H9 (cell line): ENCODE data around the gene ZNF350. TPM values are rescaled to one million over a fixed set of nuclear protein-coding genes. Genes with fewer than 3 reads are reported as not detected.
A peak's percentile ranks its signal among the peaks of the same experiment; 100 is the strongest.

ENCODE experiments used
- DNase-seq: peaks from one replicate; pipeline ENCODE4 v3.0.0-alpha.2; 2017
- H2AFZ ChIP-seq: one replicate; pipeline ENCODE4 v1.6.1; 2013; ENCODE audit warnings: mild to moderate bottlenecking, low read length, control low read depth, moderate library complexity
- H2AK5ac ChIP-seq: 2 replicates; pipeline ENCODE4 v1.6.1; 2013; ENCODE audit warnings: low read length, control low read depth, mixed read lengths; ENCODE audit not compliant: insufficient read length
- H2BK120ac ChIP-seq: one replicate; pipeline ENCODE4 v1.6.1; 2013; ENCODE audit warnings: low read depth, mild to moderate bottlenecking, low read length, control low read depth, inconsistent platforms; ENCODE audit not compliant: poor library complexity, severe bottlenecking
- H2BK12ac ChIP-seq: 2 replicates; pipeline ENCODE4 v1.6.1; 2013; ENCODE audit warnings: low read length, control low read depth, mixed read lengths, low read depth; ENCODE audit not compliant: insufficient read length
- H2BK15ac ChIP-seq: 2 replicates; pipeline ENCODE4 v1.6.1; 2013; ENCODE audit warnings: low read depth, low read length, control low read depth
- H2BK20ac ChIP-seq: one replicate; pipeline ENCODE4 v1.6.1; 2013; ENCODE audit warnings: low read depth, mild to moderate bottlenecking, low read length, control low read depth, inconsistent platforms; ENCODE audit not compliant: poor library complexity, severe bottlenecking
- H2BK5ac ChIP-seq: 2 replicates; pipeline ENCODE4 v1.6.1; 2013; ENCODE audit warnings: low read length, control low read depth, mixed read lengths; ENCODE audit not compliant: insufficient read length
- H3K14ac ChIP-seq: 2 replicates; pipeline ENCODE4 v1.6.1; 2013; ENCODE audit warnings: low read length, control low read depth; ENCODE audit not compliant: insufficient read depth
- H3K18ac ChIP-seq: 2 replicates; pipeline ENCODE4 v1.6.1; 2013; ENCODE audit warnings: low read depth, mild to moderate bottlenecking, mixed read lengths, low read length, control low read depth; ENCODE audit not compliant: insufficient read length
- H3K23ac ChIP-seq: 2 replicates; pipeline ENCODE4 v1.6.1; 2013; ENCODE audit warnings: low read length, control low read depth, mixed read lengths, low read depth; ENCODE audit not compliant: insufficient read length
- H3K23me2 ChIP-seq: 2 replicates; pipeline ENCODE4 v1.6.1; 2013; ENCODE audit warnings: low read depth, mild to moderate bottlenecking, mixed read lengths, low read length, control low read depth; ENCODE audit not compliant: insufficient read length, poor library complexity, severe bottlenecking
- H3K27ac ChIP-seq: 2 replicates; pipeline ENCODE4 v1.5.1; 2013; ENCODE audit warnings: low read length, control low read depth, mixed read lengths, low read depth; ENCODE audit not compliant: insufficient read length
- H3K27me3 ChIP-seq: 2 replicates; pipeline ENCODE4 v1.6.1; 2013; ENCODE audit warnings: low read length, control low read depth, inconsistent platforms; ENCODE audit not compliant: insufficient read depth
- H3K4ac ChIP-seq: 2 replicates; pipeline ENCODE4 v1.6.1; 2013; ENCODE audit warnings: low read depth, mild to moderate bottlenecking, control low read depth, inconsistent platforms, low read length, moderate library complexity
- H3K4me1 ChIP-seq: 2 replicates; pipeline ENCODE4 v1.6.1; 2013; ENCODE audit warnings: low read length, control low read depth, inconsistent platforms; ENCODE audit not compliant: insufficient read depth
- H3K4me2 ChIP-seq: 2 replicates; pipeline ENCODE4 v1.6.1; 2013; ENCODE audit warnings: low read length, control low read depth, mixed read lengths; ENCODE audit not compliant: insufficient read length, insufficient read depth
- H3K56ac ChIP-seq: 2 replicates; pipeline ENCODE4 v1.6.1; 2013; ENCODE audit warnings: low read depth, mild to moderate bottlenecking, mixed read lengths, low read length, control low read depth; ENCODE audit not compliant: insufficient read length
- H3K79me1 ChIP-seq: 2 replicates; pipeline ENCODE4 v1.6.1; 2013; ENCODE audit warnings: low read depth, mild to moderate bottlenecking, moderate library complexity, low read length, control low read depth, inconsistent platforms; ENCODE audit not compliant: insufficient read depth, poor library complexity, severe bottlenecking
- H3K79me2 ChIP-seq: 2 replicates; pipeline ENCODE4 v1.6.1; 2013; ENCODE audit warnings: low read length, control low read depth, inconsistent platforms; ENCODE audit not compliant: insufficient read depth
- H3K9ac ChIP-seq: 2 replicates; pipeline ENCODE4 v1.6.1; 2013; ENCODE audit warnings: low read length, control low read depth, mixed read lengths; ENCODE audit not compliant: insufficient read length; ENCODE audit errors: extremely low read depth
- H3K9me3 ChIP-seq: one replicate; pipeline ENCODE4 v1.6.1; 2013; ENCODE audit warnings: low read depth, low read length, inconsistent platforms; ENCODE audit not compliant: control insufficient read depth
- H3T11ph ChIP-seq: one replicate; pipeline ENCODE4 v1.6.1; 2013; ENCODE audit warnings: mild to moderate bottlenecking, low read length, control low read depth, inconsistent platforms
- H4K20me1 ChIP-seq: one replicate; pipeline ENCODE4 v1.6.1; 2013; ENCODE audit not compliant: control insufficient read depth, insufficient read length, insufficient read depth
- H4K5ac ChIP-seq: 2 replicates; pipeline ENCODE4 v1.6.1; 2013; ENCODE audit warnings: low read depth, mild to moderate bottlenecking, mixed read lengths, low read length, control low read depth; ENCODE audit not compliant: insufficient read length
- H4K8ac ChIP-seq: replicated peaks from 2 replicates; pipeline ENCODE4 v1.6.1; 2013; ENCODE audit warnings: low read length, control low read depth, mixed read lengths, low read depth; ENCODE audit not compliant: insufficient read length
- H4K91ac ChIP-seq: 2 replicates; pipeline ENCODE4 v1.6.1; 2013; ENCODE audit warnings: low read depth, mild to moderate bottlenecking, moderate library complexity, mixed read lengths, low read length, control low read depth; ENCODE audit not compliant: insufficient read length
- H3K27ac Mint-ChIP-seq, 3 experiments: 2 replicates in 2 of 3; 3 replicates in 1 of 3; pipeline ENCODE4 v1.8.0; 2020 to 2021; ENCODE audit warnings: mixed read lengths in 3 of 3, mild to moderate bottlenecking in 1 of 3, moderate library complexity in 1 of 3
- H3K27me3 Mint-ChIP-seq: 2 replicates; pipeline ENCODE4 v1.8.0; 2021; ENCODE audit warnings: low read depth, mild to moderate bottlenecking, moderate library complexity, mixed read lengths
- H3K36me3 Mint-ChIP-seq, 3 experiments: 2 replicates in 2 of 3; 3 replicates in 1 of 3; pipeline ENCODE4 v1.8.0; 2020 to 2021; ENCODE audit warnings: low read depth in 3 of 3, mixed read lengths in 3 of 3; ENCODE audit not compliant: insufficient read depth in 1 of 3
- H3K4me1 Mint-ChIP-seq, 2 experiments: 2 replicates each; pipeline ENCODE4 v1.8.0; 2020; ENCODE audit warnings: mixed read lengths in 2 of 2
- H3K4me3 Mint-ChIP-seq, 2 experiments: 2 replicates in 1 of 2; 3 replicates in 1 of 2; pipeline ENCODE4 v1.8.0; 2020 to 2021; ENCODE audit warnings: mild to moderate bottlenecking in 2 of 2, mixed read lengths in 2 of 2, moderate library complexity in 1 of 2
- H3K9me3 Mint-ChIP-seq, 2 experiments: 2 replicates in 1 of 2; 3 replicates in 1 of 2; pipeline ENCODE4 v1.8.0; 2020; ENCODE audit warnings: mild to moderate bottlenecking in 2 of 2, mixed read lengths in 2 of 2, moderate library complexity in 1 of 2
- CTCF ChIP-seq: fragments of 200-600 bp; sonication (generic); conservative IDR thresholded peaks from 3 replicates; pipeline ENCODE4 v1.8.0; 2021; ENCODE audit warnings: antibody characterized with exemption, mild to moderate bottlenecking
- WGBS: extraction: QIAGEN DNeasy Blood & Tissue Kit; methylation state at CpG from one replicate; pipeline ENCODE4 v1.1.7; 2013; ENCODE audit warnings: missing lambda C conversion rate, low lambda C conversion rate, mixed read lengths; ENCODE audit not compliant: insufficient read length; ENCODE audit errors: extremely low coverage; 5-methylcytosine and 5-hydroxymethylcytosine counted together
- long read RNA-seq: library from polyadenylated mRNA; unstranded; transcript quantifications from one replicate; pipeline ENCODE4 v2.0.0, GENCODE V29; 2020
- total RNA-seq: library from RNA; stranded (reverse); gene quantifications from 2 replicates; pipeline ENCODE4 v1.2.1, GENCODE V29; 2021

ZNF350 gene
- 9.7 and 12.9 TPM in 2 replicates for total RNA-seq
- long read RNA-seq, transcript ZNF350-201 (5 exons, 2,338 nt), result major isoform, 75 of 91 reads
- long read RNA-seq, partial matches to known transcripts, result 1 of 91 reads
- long read RNA-seq, other reads (novel, unspliced or antisense), result 10 of 91 reads

DNA sequence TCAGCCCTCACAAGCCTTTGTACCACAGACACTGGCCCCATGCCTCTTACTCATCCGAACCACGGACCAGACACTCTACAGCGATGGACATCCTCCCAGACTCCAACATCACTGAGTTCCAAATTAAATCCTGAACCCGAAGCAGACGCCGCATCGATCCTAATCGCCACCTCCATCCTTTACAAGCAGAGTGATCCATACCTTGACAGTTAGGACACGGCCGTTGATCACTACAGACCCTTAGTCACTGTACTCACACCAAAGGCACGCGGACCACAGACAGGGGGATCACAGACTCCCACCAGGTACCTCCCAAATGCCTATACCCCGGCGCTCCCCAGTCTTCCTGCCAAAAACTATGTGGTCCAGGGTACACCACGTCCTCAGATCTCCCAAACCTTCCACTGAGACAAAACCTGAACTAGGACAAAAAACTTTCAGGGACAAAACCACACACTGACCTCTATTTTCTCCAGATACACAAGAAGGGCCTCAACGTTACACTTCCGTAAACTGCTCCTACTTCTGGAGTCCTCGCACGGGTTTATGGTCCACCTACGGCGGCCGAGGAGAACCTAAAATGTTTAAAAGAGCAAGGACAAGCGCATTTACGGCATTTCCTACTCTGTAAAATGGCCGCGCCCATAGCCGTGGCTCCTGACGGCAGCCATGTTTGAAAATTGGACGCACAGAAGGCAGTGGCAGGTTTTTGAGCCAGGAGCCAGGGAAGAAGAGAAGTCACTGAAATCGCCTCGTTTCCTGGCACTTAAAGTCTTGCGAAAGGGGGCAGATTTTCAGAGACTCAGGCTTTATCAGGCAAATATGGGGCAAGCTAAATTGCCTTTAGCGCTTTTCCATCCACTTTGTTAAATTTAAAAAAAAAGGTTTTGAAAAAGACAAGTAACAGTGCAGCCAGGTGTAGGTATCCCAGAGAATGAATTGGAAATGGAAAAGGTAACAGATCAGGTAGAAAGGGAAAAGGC, at the start of gene ZNF350:
Gene ZNF350 (minus strand): TSS at position 532 of the 983 bp plus-strand sequence. CDS start 12,480 bp downstream, outside the sequence.
- no peak within 1 kb of the TSS for H2BK15ac ChIP-seq
- Mint-ChIP-seq H3K27me3 (peaks cover 2% of the 10 kb centered on the region; the same call in 1 of the 2 replicates), H3K36me3 (peaks cover 27 to 44% (median 32%) of the 10 kb centered on the region in 3 experiments), H3K4me3 (peak within 1 kb of the TSS; percentile 94 to 95), H3K4me1 (peaks cover 4 to 8% of the 10 kb centered on the region in 2 experiments), H3K27ac (peak within 1 kb of the TSS; percentile 33 to 94 (median 85)), H3K9me3 (peaks cover 50 to 68% of the 10 kb centered on the region in 2 experiments)
- peak within 1 kb of the TSS; percentile 92 for H3K9ac ChIP-seq
- H3K4me1 ChIP-seq, result no peaks in the 10 kb centered on the region; the same call in 1 of the 2 replicates
- H2AFZ ChIP-seq, result peak within 1 kb of the TSS; percentile 91
- H3K4me2 ChIP-seq, result peak within 1 kb of the TSS; percentile 89
- H3K4ac ChIP-seq, result no peak within 1 kb of the TSS
- H2BK120ac ChIP-seq, result no peak within 1 kb of the TSS
- TF ChIP-seq CTCF, result no peak
- H3K79me2 ChIP-seq, result peaks cover 7% of the 10 kb centered on the region; the same call in 1 of the 2 replicates
- DNase-seq, result peak; percentile 80
- H3K14ac ChIP-seq, result peak within 1 kb of the TSS; percentile 36
- no peak within 1 kb of the TSS for H4K8ac ChIP-seq
- H3K27ac ChIP-seq, result no peak within 1 kb of the TSS
- no peak within 1 kb of the TSS for H2AK5ac ChIP-seq
- no peak within 1 kb of the TSS for H2BK5ac ChIP-seq
- H3K9me3 ChIP-seq, result no peaks in the 10 kb centered on the region
- peaks cover 8% of the 10 kb centered on the region for H3K23me2 ChIP-seq
- H2BK12ac ChIP-seq, result no peak within 1 kb of the TSS
- H3K18ac ChIP-seq, result peak within 1 kb of the TSS; percentile 19
- H3T11ph ChIP-seq, result no peak within 1 kb of the TSS
- H4K5ac ChIP-seq, result no peak within 1 kb of the TSS
- no peaks in the 10 kb centered on the region for H3K79me1 ChIP-seq
- no peaks in the 10 kb centered on the region for H3K27me3 ChIP-seq
- no peak within 1 kb of the TSS for H4K91ac ChIP-seq
- no peaks in the 10 kb centered on the region for H4K20me1 ChIP-seq
- no CpG with 5 or more reads among the region's 33 CpGs for WGBS
- no peak within 1 kb of the TSS for H3K56ac ChIP-seq
- no peak within 1 kb of the TSS for H3K23ac ChIP-seq
- H2BK20ac ChIP-seq, result no peak within 1 kb of the TSS
